ENCODE data around the gene ERICH6B. TPM values are rescaled to one million over a fixed set of nuclear protein-coding genes. Genes with fewer than 3 reads are reported as not detected.

The ERICH6B gene
- polyA plus RNA-seq, 1 of the 3 experiments (the other 2 are of a cell fraction), result not detected

- H4K20me1 ChIP-seq (ENCODE audit: insufficient read depth), result no peaks in the 10 kb centered on the region
- no peaks in the 10 kb centered on the region for H3K4me1 ChIP-seq (ENCODE audit: control insufficient read depth in 1 of 2, insufficient read depth in 2 of 2, low read depth in 1 of 2, low read length in 1 of 2)
- no peak overlapping the region for H2AFZ ChIP-seq (ENCODE audit: low read depth)
- 68% methylated on average over 2 of the region's 2 CpGs for WGBS (ENCODE audit: low lambda C conversion rate)
- TF ChIP-seq JUND (IDR thresholded peaks at IDR 0.05) (no peak), FOXM1 (IDR thresholded peaks at IDR 0.05; ENCODE audit: low read depth) (no peak), TAF1 (IDR thresholded peaks at IDR 0.05; ENCODE audit: borderline replicate concordance, low read depth, low read length) (no peak), REST (IDR thresholded peaks at IDR 0.05; ENCODE audit: low read depth, low read length) (peak; percentile 90)
- H3K27me3 ChIP-seq (ENCODE audit: insufficient read depth), result no peaks in the 10 kb centered on the region
- no peak overlapping the region for H3K9ac ChIP-seq
- no peak overlapping the region for H3K4me2 ChIP-seq
- no peak overlapping the region for H3K27ac ChIP-seq (ENCODE audit: low read depth in 2 of 2, low read length in 1 of 2)
- H3K9me2 ChIP-seq, result no peaks in the 10 kb centered on the region
- no peaks in the 10 kb centered on the region for H3K9me3 ChIP-seq
- no peak for DNase-seq
- ChIA-PET CTCF (interaction anchor here (0.6 kb wide), 1 partner anchor 944 kb away, joined by 3 read pairs; no protein-coding TSS in a partner anchor), POLR2A (no interaction called here)
- no peak overlapping the region for H3K4me3 ChIP-seq (ENCODE audit: low read depth in 2 of 2, low read length in 1 of 2)
- no peaks in the 10 kb centered on the region for H3F3A ChIP-seq (replicated peaks; ENCODE audit: insufficient read depth)
- H3K36me3 ChIP-seq (replicated peaks in 1 of 2; ENCODE audit: control insufficient read depth in 1 of 2, insufficient read depth in 2 of 2, low read length in 1 of 2), result no peaks in the 10 kb centered on the region
- H3K79me2 ChIP-seq (ENCODE audit: insufficient read depth), result no peaks in the 10 kb centered on the region
These were observed 19.6 kb downstream of the ERICH6B start for GRCh38 chr13:45595965-45596364.

- no peak overlapping the region for H3K9ac ChIP-seq
- no peaks in the 10 kb centered on the region for H4K20me1 ChIP-seq (ENCODE audit: insufficient read depth)
- H3K4me2 ChIP-seq, result no peak overlapping the region
- H3K4me3 ChIP-seq (ENCODE audit: low read depth in 2 of 2, low read length in 1 of 2), result no peak overlapping the region
- H3K9me3 ChIP-seq, result no peaks in the 10 kb centered on the region
- DNase-seq, result no peak
- H3K9me2 ChIP-seq, result no peaks in the 10 kb centered on the region
- no peaks in the 10 kb centered on the region for H3K27me3 ChIP-seq (ENCODE audit: insufficient read depth)
- ChIA-PET POLR2A (no interaction called here), CTCF (no interaction called here)
- no peak overlapping the region for H3K27ac ChIP-seq (ENCODE audit: low read depth in 2 of 2, low read length in 1 of 2)
- H3K79me2 ChIP-seq (ENCODE audit: insufficient read depth), result no peaks in the 10 kb centered on the region
- TF ChIP-seq ZBTB33 (IDR thresholded peaks at IDR 0.05; ENCODE audit: borderline replicate concordance, low read depth), result no peak
- TF ChIP-seq JUND (IDR thresholded peaks at IDR 0.05), result no peak
- no peak for TF ChIP-seq RCOR1 (IDR thresholded peaks at IDR 0.05; ENCODE audit: low read length)
- TF ChIP-seq RAD21 (IDR thresholded peaks at IDR 0.05; ENCODE audit: low read length), result no peak
- TF ChIP-seq REST (IDR thresholded peaks at IDR 0.05; ENCODE audit: low read depth, low read length), result no peak
- no peak for TF ChIP-seq FOSL2 (IDR thresholded peaks at IDR 0.05; ENCODE audit: borderline replicate concordance, low read depth)
- TF ChIP-seq USF2 (IDR thresholded peaks at IDR 0.05; ENCODE audit: borderline replicate concordance, low read depth, low read length), result no peak
- no peak for TF ChIP-seq EP300 (IDR thresholded peaks at IDR 0.05; ENCODE audit: borderline replicate concordance in 1 of 2, low read depth in 1 of 2, low read length in 1 of 2)
- no peak for TF ChIP-seq PBX3 (IDR thresholded peaks at IDR 0.05)
- TF ChIP-seq TAF1 (IDR thresholded peaks at IDR 0.05; ENCODE audit: borderline replicate concordance, low read depth, low read length), result no peak
- TF ChIP-seq ELF1 (IDR thresholded peaks at IDR 0.05), result no peak
- WGBS (ENCODE audit: low lambda C conversion rate), result 15% methylated on average over 3 of the region's 3 CpGs
- H3K36me3 ChIP-seq (replicated peaks in 1 of 2; ENCODE audit: control insufficient read depth in 1 of 2, insufficient read depth in 2 of 2, low read length in 1 of 2), result no peaks in the 10 kb centered on the region
- H3F3A ChIP-seq (replicated peaks; ENCODE audit: insufficient read depth), result no peaks in the 10 kb centered on the region
- H2AFZ ChIP-seq (ENCODE audit: low read depth), result no peak overlapping the region
- no peaks in the 10 kb centered on the region for H3K4me1 ChIP-seq (ENCODE audit: control insufficient read depth in 1 of 2, insufficient read depth in 2 of 2, low read depth in 1 of 2, low read length in 1 of 2)
These were observed 20.8 kb downstream of the ERICH6B start for GRCh38 chr13:45594764-45595163.

Measured in SK-N-SH (cell line).